Adrenal gland (tissue), 12 donors: ENCODE results near the gene PERCC1. TPM values are rescaled to one million over a fixed set of nuclear protein-coding genes. Genes with fewer than 3 reads are reported as not detected.

Experiments
- DNase-seq, 7 donors: peaks; one replicate each; pipeline ENCODE4 v3.0.0-alpha.2; 2019 to 2020
- H3K27ac ChIP-seq, 5 donors: fragments of 200-600 bp; sonication (generic) in 4 of 5; 1 replicate in 3 of 5; 2 replicates in 2 of 5; pipeline versions ENCODE4 v1.5.1 to v1.8.0; 2016 to 2020; ENCODE audit warnings: mild to moderate bottlenecking in 1 of 5
- H3K27me3 ChIP-seq: fragments of 200-600 bp; 2 replicates; pipeline ENCODE4 v1.8.0; 2021
- H3K36me3 ChIP-seq, 2 donors: fragments of 200-600 bp; replicated peaks in 1 of 2; 1 replicate in 1 of 2; 2 replicates in 1 of 2; pipeline versions ENCODE4 v1.5.1 to v1.8.0; 2018 to 2022
- H3K4me1 ChIP-seq, 2 donors: fragments of 200-600 bp; replicated peaks in 1 of 2; 1 replicate in 1 of 2; 2 replicates in 1 of 2; pipeline versions ENCODE4 v1.5.1 to v1.8.0; 2018 to 2021
- H3K4me3 ChIP-seq, 4 donors: fragments of 200-600 bp; sonication (generic) in 3 of 4; one replicate each; pipeline ENCODE4 v1.5.1; 2016 to 2018
- H3K9me3 ChIP-seq, 3 donors: fragments of 200-600 bp; sonication (generic) in 1 of 3; replicated peaks in 1 of 3; 1 replicate in 2 of 3; 2 replicates in 1 of 3; pipeline versions ENCODE4 v1.5.1 to v1.8.0; 2016 to 2021
- POLR2A ChIP-seq, 2 donors: fragments of 450-650 bp; IDR thresholded peaks; one replicate each; pipeline ENCODE4 v1.6.1; 2017; ENCODE audit warnings: antibody characterized with exemption in 2 of 2, mild to moderate bottlenecking in 2 of 2, moderate library complexity in 1 of 2
- WGBS, 4 donors: extraction: QIAGEN DNeasy Blood & Tissue Kit in 2 of 4; methylation state at CpG; one replicate each; pipeline versions ENCODE4 v1.1.5 to v1.1.7; 2013 to 2017; 5-methylcytosine and 5-hydroxymethylcytosine counted together
- intact Hi-C, 2 donors: fragments of 100-400 bp; cut with DNase I; formaldehyde crosslinking; loops; one replicate each; pipeline versions ENCODE4 v1.14.1 to v1.15.0; 2022 to 2023
- polyA plus RNA-seq, 3 donors: library from polyadenylated mRNA; stranded (reverse); fragments of 200-250 nt in 2 of 3; fragments of 350-450 nt in 1 of 3; fragmentation: Illumina TruSeq in 1 of 3; extraction: RNeasy Lipid Tissue Mini Kit (QIAGEN cat#74804) in 1 of 3; gene quantifications; one replicate each; pipeline ENCODE4 v1.2.3, GENCODE V29; 2013 to 2014
- total RNA-seq, 9 donors: library from RNA; depleted of rRNA in 4 of 9; stranded (reverse); fragments of >200 nt in 4 of 9; fragments of 120-200 nt in 1 of 9; fragmentation: NEBNext Ultra II Directional in 1 of 9; extraction: Animal tissue kit (Norgen Biotek cat#: 25700) in 1 of 9; gene quantifications; one replicate each; pipeline versions ENCODE4 v1.1.0 to v1.2.4, GENCODE V29; 2013 to 2023
- donor health status: healthy with polysubstance abuse.
- donor health status: Bipolar disorder and iron deficiency.
- donor health status: DM: yes; HTN: yes; CAD: no.
- donor health status: DM: no; HTN: no; CAD: no.
- donor health status: DM: no; HTN: no; CAD: no.
- donor health status: DM: yes; HTN: yes; CAD: no.

The PERCC1 gene
- total and polyA plus RNA-seq, 12 donors, result 0.69 TPM; not detected in 11

DNA sequence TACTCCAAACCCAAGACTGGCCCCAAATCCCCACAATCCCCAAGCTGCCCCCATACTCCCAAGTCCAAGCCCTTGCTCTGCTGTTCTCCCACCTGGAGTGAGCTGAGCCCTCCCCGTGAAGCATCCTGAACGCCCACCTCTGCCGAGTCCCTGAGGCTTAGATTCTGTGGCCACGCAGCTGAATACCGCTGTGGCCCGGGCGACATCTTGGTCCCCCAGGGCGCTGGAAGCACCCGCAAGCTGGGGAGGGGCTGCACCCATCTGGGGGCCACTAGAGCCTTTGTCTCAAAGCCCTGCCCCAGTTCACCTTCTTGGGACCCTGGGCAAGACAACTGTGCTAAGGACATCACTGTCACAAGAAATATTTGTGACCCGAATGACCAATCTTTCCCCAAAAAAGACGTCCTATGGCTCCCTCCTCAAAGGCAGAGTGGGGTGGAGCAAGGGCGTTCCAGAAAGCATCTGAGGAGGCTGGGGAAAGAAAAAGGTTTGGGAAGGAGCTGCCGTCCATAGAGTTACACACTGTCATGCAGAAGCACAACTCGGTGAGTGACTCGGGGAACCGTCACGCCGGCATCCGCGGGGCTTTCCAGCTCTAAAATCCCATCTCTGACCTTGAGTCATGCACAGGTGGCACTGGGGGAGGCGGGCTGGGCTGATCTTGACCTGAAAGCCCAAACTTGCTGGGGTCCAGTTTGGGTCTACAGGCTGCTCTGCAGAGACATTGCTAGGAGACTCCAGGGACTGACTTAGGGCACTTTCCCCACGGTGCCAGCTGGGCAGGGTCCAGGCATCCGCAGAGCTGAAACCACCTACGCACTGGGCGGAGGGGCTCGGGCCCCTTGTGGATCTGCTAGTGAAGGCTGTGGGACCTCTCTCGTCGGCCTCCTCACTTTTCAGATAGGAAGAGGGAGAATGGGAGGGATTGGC is 51.3 kb downstream of the PERCC1 start:
- H3K4me1 ChIP-seq, result no peaks in the 10 kb centered on the region
- no peak overlapping the region for H3K4me3 ChIP-seq
- H3K27ac ChIP-seq, result no peak overlapping the region
- no peaks in the 10 kb centered on the region for H3K9me3 ChIP-seq
- no peaks in the 10 kb centered on the region for H3K36me3 ChIP-seq
- DNase-seq, result peak in 2 of 7 donors; percentile 24 to 72
- WGBS, 4 donors, result 60 to 84% (median 78%) methylated on average over 14 to 28 of the region's 28 CpGs
- TF ChIP-seq POLR2A (IDR thresholded peaks at IDR 0.05), result no peak
- no peaks in the 10 kb centered on the region for H3K27me3 ChIP-seq
- intact Hi-C loops, result no loop called here

Other genes starting within 250 kb of the PERCC1 start
- 1 to 10 TPM in 1 of 9 donors, under 1 TPM in 2, not detected in 6; 0.18 to 5.5 (median 0.29) TPM for gene TPSG1, start 205.8 kb upstream of the PERCC1 start, total RNA-seq
- gene TPSG1, start 205.8 kb upstream of the PERCC1 start, polyA plus RNA-seq, result 1 to 10 TPM in 1 of 3 donors, under 1 TPM in 1, not detected in 1; 0.34 to 2.7 TPM
- gene TPSB2, start 200.9 kb upstream of the PERCC1 start, total RNA-seq, result 1 to 10 TPM in 2 of 9 donors, under 1 TPM in 3, not detected in 4; 0.54 to 6.6 (median 0.78) TPM
- gene TPSB2, start 200.9 kb upstream of the PERCC1 start, polyA plus RNA-seq, result 1 to 10 TPM in 1 of 3 donors, under 1 TPM in 1, not detected in 1; 0.32 to 5.1 TPM
- gene TPSAB1, start 190.4 kb upstream of the PERCC1 start, total RNA-seq, result 1 to 10 TPM in 3 of 9 donors, under 1 TPM in 4, not detected in 2; 0.11 to 4.7 (median 0.93) TPM
- gene TPSAB1, start 190.4 kb upstream of the PERCC1 start, polyA plus RNA-seq, result 1 to 10 TPM in 1 of 3 donors, under 1 TPM in 1, not detected in 1; 0.48 to 4.8 TPM
- gene TPSD1, start 175.0 kb upstream of the PERCC1 start, total RNA-seq, result not detected
- gene TPSD1, start 175.0 kb upstream of the PERCC1 start, polyA plus RNA-seq, result under 1 TPM in 1 of 3 donors, not detected in 2; 0.24 TPM
- gene UBE2I, start 121.4 kb upstream of the PERCC1 start, total RNA-seq, result 100 to 1,000 TPM in 4 of 9 donors, 10 to 100 TPM in 5; 50.7 to 142 (median 95.5) TPM
- 100 to 1,000 TPM in 1 of 3 donors, 10 to 100 TPM in 2; 61.9 to 203 (median 70.1) TPM for gene UBE2I, start 121.4 kb upstream of the PERCC1 start, polyA plus RNA-seq
- gene BAIAP3, start 97.4 kb upstream of the PERCC1 start, total RNA-seq, result 10 to 100 TPM in 4 of 9 donors, 1 to 10 TPM in 4, under 1 TPM in 1; 0.79 to 25.4 (median 7.8) TPM
- 100 to 1,000 TPM in 1 of 3 donors, 10 to 100 TPM in 2; 11.9 to 129 (median 20.7) TPM for gene BAIAP3, start 97.4 kb upstream of the PERCC1 start, polyA plus RNA-seq
- 100 to 1,000 TPM in 3 of 9 donors, 10 to 100 TPM in 6; 49.8 to 258 (median 75.0) TPM for gene TSR3, start 79.2 kb upstream of the PERCC1 start, total RNA-seq
- gene TSR3, start 79.2 kb upstream of the PERCC1 start, polyA plus RNA-seq, result 10 to 100 TPM; 13.7 to 42.8 (median 39.2) TPM
- 100 to 1,000 TPM; 132 to 332 (median 281) TPM for gene GNPTG, start 79.1 kb upstream of the PERCC1 start, total RNA-seq
- gene GNPTG, start 79.1 kb upstream of the PERCC1 start, polyA plus RNA-seq, result 100 to 1,000 TPM in 2 of 3 donors, 10 to 100 TPM in 1; 95.9 to 659 (median 362) TPM
- 100 to 1,000 TPM in 1 of 9 donors, 10 to 100 TPM in 8; 11.5 to 174 (median 36.9) TPM for gene UNKL, start 16.4 kb upstream of the PERCC1 start, total RNA-seq
- 10 to 100 TPM; 10.1 to 27.9 (median 11.8) TPM for gene UNKL, start 16.4 kb upstream of the PERCC1 start, polyA plus RNA-seq
- 10 to 100 TPM; 16.9 to 48.2 (median 21.8) TPM for gene UQCC4, start 10.3 kb upstream of the PERCC1 start, total RNA-seq
- 10 to 100 TPM; 13.2 to 21.0 (median 15.7) TPM for gene UQCC4, start 10.3 kb upstream of the PERCC1 start, polyA plus RNA-seq
- gene CCDC154, start 13.5 kb downstream of the PERCC1 start, total RNA-seq, result 1 to 10 TPM in 4 of 9 donors, under 1 TPM in 5; 0.28 to 3.1 (median 0.89) TPM
- gene CCDC154, start 13.5 kb downstream of the PERCC1 start, polyA plus RNA-seq, result 10 to 100 TPM in 2 of 3 donors, not detected in 1; 10.7 to 39.7 TPM
- gene CLCN7, start 44.0 kb downstream of the PERCC1 start, total RNA-seq, result 100 to 1,000 TPM in 5 of 9 donors, 10 to 100 TPM in 4; 27.2 to 243 (median 121) TPM
- gene CLCN7, start 44.0 kb downstream of the PERCC1 start, polyA plus RNA-seq, result 100 to 1,000 TPM in 2 of 3 donors, 10 to 100 TPM in 1; 25.3 to 369 (median 133) TPM
- gene PTX4, start 57.9 kb downstream of the PERCC1 start, total RNA-seq, result 1 to 10 TPM in 2 of 9 donors, under 1 TPM in 4, not detected in 3; 0.39 to 1.4 (median 0.61) TPM
- under 1 TPM in 2 of 3 donors, not detected in 1; 0.16 to 0.17 TPM for gene PTX4, start 57.9 kb downstream of the PERCC1 start, polyA plus RNA-seq
- gene TELO2, start 62.3 kb downstream of the PERCC1 start, total RNA-seq, result 10 to 100 TPM in 8 of 9 donors, 1 to 10 TPM in 1; 9.7 to 53.7 (median 22.8) TPM
- 100 to 1,000 TPM in 1 of 3 donors, 10 to 100 TPM in 1, 1 to 10 TPM in 1; 1.3 to 173 (median 96.0) TPM for gene TELO2, start 62.3 kb downstream of the PERCC1 start, polyA plus RNA-seq
- gene TMEM204, start 102.6 kb downstream of the PERCC1 start, total RNA-seq, result 10 to 100 TPM; 11.4 to 77.2 (median 25.3) TPM
- gene TMEM204, start 102.6 kb downstream of the PERCC1 start, polyA plus RNA-seq, result 10 to 100 TPM in 2 of 3 donors, 1 to 10 TPM in 1; 7.4 to 30.7 (median 26.6) TPM
- 10 to 100 TPM; 12.0 to 46.4 (median 27.3) TPM for gene IFT140, start 181.0 kb downstream of the PERCC1 start, total RNA-seq
- 10 to 100 TPM in 2 of 3 donors, 1 to 10 TPM in 1; 6.6 to 62.7 (median 31.3) TPM for gene IFT140, start 181.0 kb downstream of the PERCC1 start, polyA plus RNA-seq
- 10 to 100 TPM in 5 of 9 donors, 1 to 10 TPM in 4; 5.3 to 17.1 (median 10.1) TPM for gene CRAMP1, start 181.3 kb downstream of the PERCC1 start, total RNA-seq
- gene CRAMP1, start 181.3 kb downstream of the PERCC1 start, polyA plus RNA-seq, result 10 to 100 TPM in 1 of 3 donors, 1 to 10 TPM in 2; 4.3 to 19.0 (median 7.9) TPM
- 10 to 100 TPM; 11.9 to 50.5 (median 34.9) TPM for gene JPT2, start 247.2 kb downstream of the PERCC1 start, total RNA-seq
- 10 to 100 TPM; 12.1 to 49.4 (median 12.7) TPM for gene JPT2, start 247.2 kb downstream of the PERCC1 start, polyA plus RNA-seq